GM12878 (cell line): ENCODE data around the gene CABLES1. TPM values are rescaled to one million over a fixed set of nuclear protein-coding genes. Genes with fewer than 3 reads are reported as not detected.

Experiments used
- ATAC-seq: fragments of 200-7000 bp; cut with Tn5 transposase; 3 replicates; pipeline ENCODE4 v1.9.1; 2020; ENCODE audit warnings: mild to moderate bottlenecking, moderate library complexity
- BruUV-seq: library from RNA; stranded (reverse); fragments of 400-500 nt; replicated peaks from 2 replicates; lab custom pipeline; 2021; lab: Mats Ljungman, UMichigan
- CTCF ChIA-PET: fragments of 300-600 bp; sonication (Branson Sonifier 250); formaldehyde crosslinking; extraction: SDS; loops from one replicate; lab custom pipeline; 2021; ENCODE audit warnings: inconsistent platforms; lab: Yijun Ruan, JAX
- POLR2A ChIA-PET: fragments of 350-600 bp; formaldehyde crosslinking; extraction: SDS; loops from one replicate; lab custom pipeline; 2021; ENCODE audit warnings: inconsistent platforms; lab: Charles Lee
- RAD21 ChIA-PET: fragments of 300-600 bp; sonication (Branson Sonifier 250); formaldehyde crosslinking; loops from one replicate; lab custom pipeline; 2023; ENCODE audit warnings: antibody characterized with exemption; ENCODE audit not compliant: unreplicated experiment; lab: Charles Lee
- SMC1A ChIA-PET: fragments of 300-600 bp; sonication (Branson Sonifier 250); formaldehyde crosslinking; loops from one replicate; lab custom pipeline; 2023; ENCODE audit not compliant: unreplicated experiment, uncharacterized antibody; lab: Charles Lee
- DNase-seq: peaks from one replicate; pipeline ENCODE4 v3.0.0-alpha.2; 2011; ENCODE audit warnings: low read depth, low spot score
- FAIRE-seq: peaks from 3 replicates; lab custom pipeline; 2011; peaks lifted over from hg19 to GRCh38; lab: Jason Lieb, UNC
- H2AFZ ChIP-seq: 2 replicates; pipeline ENCODE4 v1.6.0; 2011; ENCODE audit warnings: low read depth, low read length, control low read depth; ENCODE audit not compliant: control insufficient read depth
- H3K27ac ChIP-seq: 2 replicates; pipeline ENCODE4 v1.5.1; 2011; ENCODE audit warnings: control low read depth; ENCODE audit not compliant: control insufficient read depth, insufficient read depth
- H3K27me3 ChIP-seq, 2 experiments: replicated peaks in 1 of 2; 2 replicates each; pipeline versions ENCODE4 v1.6.0 to v1.6.1; 2011; ENCODE audit warnings: low read length in 1 of 2; ENCODE audit not compliant: control insufficient read depth in 2 of 2, insufficient read depth in 2 of 2
- H3K36me3 ChIP-seq, 2 experiments: 2 replicates each; pipeline ENCODE4 v1.5.1; 2011; ENCODE audit warnings: low read length in 1 of 2; ENCODE audit not compliant: control insufficient read depth in 2 of 2, insufficient read depth in 2 of 2
- H3K4me1 ChIP-seq: 2 replicates; pipeline ENCODE4 v1.6.1; 2011; ENCODE audit warnings: mild to moderate bottlenecking, low read length, moderate library complexity, mixed read lengths; ENCODE audit not compliant: control insufficient read depth, insufficient read depth
- H3K4me2 ChIP-seq: 2 replicates; pipeline ENCODE4 v1.6.0; 2011; ENCODE audit warnings: control low read depth; ENCODE audit not compliant: control insufficient read depth, insufficient read depth
- H3K4me3 ChIP-seq: fragments of 200-600 bp; sonication (generic); 2 replicates; pipeline ENCODE4 v1.5.1; 2016
- H3K79me2 ChIP-seq: 2 replicates; pipeline ENCODE4 v1.6.0; 2011; ENCODE audit warnings: low read length; ENCODE audit not compliant: control insufficient read depth, insufficient read depth
- H3K9ac ChIP-seq: 2 replicates; pipeline ENCODE4 v1.8.0; 2011; ENCODE audit warnings: low read length, control low read depth, mixed read lengths; ENCODE audit not compliant: control insufficient read depth, insufficient read depth
- H3K9me3 ChIP-seq: replicated peaks from 3 replicates; pipeline ENCODE4 v1.5.1; 2011; ENCODE audit warnings: mild to moderate bottlenecking, low read length; ENCODE audit not compliant: control insufficient read depth, insufficient read depth
- H4K20me1 ChIP-seq: 2 replicates; pipeline ENCODE4 v1.6.0; 2011; ENCODE audit not compliant: control insufficient read depth, insufficient read depth
- BCLAF1 ChIP-seq: fragments of 450-650 bp; IDR thresholded peaks from 2 replicates; pipeline ENCODE4 v1.6.1; 2017; ENCODE audit warnings: antibody characterized with exemption, mild to moderate bottlenecking, moderate library complexity
- CTCF ChIP-seq, 3 experiments: IDR thresholded peaks in 2 of 3; conservative IDR thresholded peaks in 1 of 3; 2 replicates each; pipeline ENCODE4 v1.5.1; 2011; ENCODE audit warnings: low read depth in 3 of 3, low read length in 3 of 3, mild to moderate bottlenecking in 3 of 3, control low read depth in 2 of 3, moderate library complexity in 2 of 3, inconsistent platforms in 1 of 3, mixed read lengths in 1 of 3; ENCODE audit not compliant: control insufficient read depth in 2 of 3, insufficient read depth in 1 of 3; ENCODE audit errors: extremely low read depth in 1 of 3
- E2F4 ChIP-seq: IDR thresholded peaks from 2 replicates; pipeline ENCODE4 v1.6.1; 2012; ENCODE audit warnings: low read depth, low read length, improper control_type of control experiment
- EGR1 ChIP-seq, 2 experiments: IDR thresholded peaks; 1 replicate in 1 of 2; 2 replicates in 1 of 2; pipeline ENCODE4 v1.6.1; 2011 to 2012; ENCODE audit warnings: low read depth in 2 of 2, low read length in 2 of 2, borderline replicate concordance in 1 of 2, mild to moderate bottlenecking in 1 of 2, moderate library complexity in 1 of 2
- KLF5 ChIP-seq: fragments of 450-650 bp; IDR thresholded peaks from 2 replicates; pipeline ENCODE4 v1.6.1; 2014; ENCODE audit warnings: mild to moderate bottlenecking; ENCODE audit not compliant: partially characterized antibody
- MEF2B ChIP-seq: fragments of 450-650 bp; IDR thresholded peaks from 2 replicates; pipeline ENCODE4 v1.6.1; 2018; ENCODE audit warnings: mild to moderate bottlenecking, moderate library complexity; ENCODE audit not compliant: partially characterized antibody, poor library complexity, severe bottlenecking
- MYB ChIP-seq: fragments of 150-350 bp; IDR thresholded peaks from 2 replicates; pipeline ENCODE4 v1.6.1; 2014; ENCODE audit warnings: mild to moderate bottlenecking, low read depth, low read length, borderline replicate concordance
- NBN ChIP-seq: fragments of 450-650 bp; IDR thresholded peaks from 2 replicates; pipeline ENCODE4 v1.6.1; 2016
- SRF ChIP-seq, 2 experiments: IDR thresholded peaks; 2 replicates each; pipeline ENCODE4 v1.6.1; 2011; ENCODE audit warnings: low read depth in 2 of 2, low read length in 2 of 2, mild to moderate bottlenecking in 1 of 2, moderate library complexity in 1 of 2
- ZBTB4 ChIP-seq: fragments of 450-650 bp; formaldehyde crosslinking; IDR thresholded peaks from 2 replicates; pipeline ENCODE4 v1.4.0; 2022; ENCODE audit warnings: mild to moderate bottlenecking, moderate library complexity
- ZNF207 ChIP-seq: fragments of 450-650 bp; IDR thresholded peaks from 2 replicates; pipeline ENCODE4 v1.6.1; 2014; ENCODE audit warnings: antibody characterized with exemption, mild to moderate bottlenecking, borderline replicate concordance
- ZNF217 ChIP-seq: fragments of 450-650 bp; IDR thresholded peaks from 2 replicates; pipeline ENCODE4 v1.6.1; 2017; ENCODE audit warnings: antibody characterized with exemption, mild to moderate bottlenecking
- WGBS: methylation state at CpG from one replicate; pipeline ENCODE4 v1.1.6; 2016; ENCODE audit warnings: low lambda C conversion rate; ENCODE audit not compliant: insufficient replicate concordance, insufficient coverage; ENCODE audit errors: missing lambda C conversion rate; 5-methylcytosine and 5-hydroxymethylcytosine counted together
- in situ Hi-C: fragments of 300-500 bp; cut with MboI; formaldehyde crosslinking; loops from 9 replicates; pipeline ENCODE4 v1.14.3; 2018; ENCODE audit warnings: mixed read lengths
- intact Hi-C: fragments of 100-400 bp; cut with micrococcal nuclease; formaldehyde crosslinking; loops from one replicate; pipeline ENCODE4 v1.14.2; 2022; ENCODE audit not compliant: unreplicated experiment
- polyA plus RNA-seq, 11 experiments: library from polyadenylated mRNA; depleted of rRNA in 4 of 11; unstranded in 6 of 11; stranded (reverse) in 5 of 11; fragments of >200 nt; fragmentation: Nextera tagmentation in 4 of 11; fragmentation: Illumina TruSeq in 1 of 11; extraction: Ambion mirVana in 4 of 11; extraction: Trizol in 1 of 11; gene quantifications; 1 replicate in 1 of 11; 2 replicates in 10 of 11; pipeline versions ENCODE4 v1.2.1 to v1.2.3, GENCODE V29; 2011 to 2016; ENCODE audit warnings: inconsistent platforms in 2 of 11, missing spikeins in 2 of 11, low read depth in 1 of 11
- total RNA-seq, 4 experiments: library from RNA; depleted of rRNA in 3 of 4; stranded (reverse); fragments of >200 nt in 3 of 4; fragmentation: Illumina TruSeq in 1 of 4; extraction: Trizol in 1 of 4; gene quantifications; 2 replicates each; pipeline versions ENCODE4 v1.2.1 to v1.2.3, GENCODE V29; 2013 to 2021

Gene CABLES1
- total and polyA plus RNA-seq, 10 of the 15 experiments (the other 5 are each of a cell fraction or from before 2014, with no cell fraction given), result 2.9 to 27.2 (median 8.2) TPM

GRCh38 chr18:23257686-23258565, 122.6 kb downstream of the CABLES1 start:
- H3K4me1 ChIP-seq, result peaks cover 22% of the 10 kb centered on the region
- no peaks in the 10 kb centered on the region for H3K9me3 ChIP-seq
- FAIRE-seq, result no peak
- WGBS, result 57% methylated on average over 25 of the region's 25 CpGs
- DNase-seq, result no peak
- H2AFZ ChIP-seq, result no peak overlapping the region
- no peaks in the 10 kb centered on the region for H4K20me1 ChIP-seq
- TSS peak; percentile 22 for BruUV-seq
- ATAC-seq, result no peak
- H3K27me3 ChIP-seq, result no peaks in the 10 kb centered on the region
- no peaks in the 10 kb centered on the region for H3K79me2 ChIP-seq
- in situ Hi-C loops, result no loop called here
- H3K27ac ChIP-seq, result no peak overlapping the region
- no peak overlapping the region for H3K4me2 ChIP-seq
- ChIA-PET POLR2A (interaction anchor here (1.0 kb wide), 1 partner anchor 9 kb away, joined by 5 read pairs; no protein-coding TSS in a partner anchor), SMC1A (interaction anchor here (0.8 to 0.9 kb wide), 2 partner anchors 14 to 95 kb away, joined by 3 to 4 read pairs; no protein-coding TSS in a partner anchor), CTCF (interaction anchor here (0.8 to 2.3 kb wide), 3 partner anchors 8 to 101 kb away, joined by 3 to 7 read pairs (median 6); no protein-coding TSS in a partner anchor), RAD21 (interaction anchor here (3.1 to 3.3 kb wide), 2 partner anchors 16 to 124 kb away, joined by 16 to 23 read pairs; partner anchors contain the start of gene CABLES1)
- peaks cover 0 to 5% of the 10 kb centered on the region in 2 experiments; a peak in 3 of 4 replicates for H3K36me3 ChIP-seq
- no peak overlapping the region for H3K9ac ChIP-seq
- H3K4me3 ChIP-seq, result no peak overlapping the region
- intact Hi-C loops, result no loop called here
- TF ChIP-seq MYB (no peak), ZNF207 (no peak), KLF5 (no peak), SRF (IDR thresholded peaks at IDR 0.05; ENCODE audit: low read depth in 2 of 2, low read length in 2 of 2) (no peak), CTCF (IDR thresholded peaks at IDR 0.05 in 2 of 3, conservative IDR thresholded peaks at IDR 0.05 in 1 of 3; ENCODE audit: control insufficient read depth in 2 of 3, extremely low read depth in 1 of 3, insufficient read depth in 1 of 3, low read depth in 3 of 3, low read length in 3 of 3) (no peak), EGR1 (IDR thresholded peaks at IDR 0.05; ENCODE audit: borderline replicate concordance in 1 of 2, low read depth in 2 of 2, low read length in 2 of 2) (no peak), NBN (no peak), ZBTB4 (CRISPR knock-in tag) (no peak), MEF2B (no peak), E2F4 (no peak), ZNF217 (no peak), BCLAF1 (no peak)
